Activated T-helper 1 cell treated with anti-CD3 and anti-CD28 coated beads, Interleukin-12 subunit alpha, Interleukin-12 subunit beta, Interleukin-2, Interleukin-4 antibody, amounts not matched to agents 30 ng/mL and 10 ng/mL and 1 ng/mL, durations not matched to agents 14 hours and 24 hours and 36 hours (primary cell): ENCODE data around the gene OXA1L. TPM values are rescaled to one million over a fixed set of nuclear protein-coding genes. Genes with fewer than 3 reads are reported as not detected.
"Not testable (repeated sequence)": the region's sequence is repeated elsewhere in the genome, so short reads cannot be mapped to it uniquely, and the experiment has no call there.

ENCODE experiments used
- DNase-seq: peaks from one replicate; pipeline ENCODE4 v3.0.0; 2021; ENCODE audit warnings: low spot score
- H3K27ac Mint-ChIP-seq: one replicate; pipeline ENCODE4 v1.8.0; 2021; ENCODE audit warnings: mild to moderate bottlenecking, mixed read lengths
- H3K27me3 Mint-ChIP-seq: one replicate; pipeline ENCODE4 v1.8.0; 2022; ENCODE audit warnings: mild to moderate bottlenecking, moderate library complexity, mixed read lengths; ENCODE audit not compliant: insufficient read depth
- H3K36me3 Mint-ChIP-seq: one replicate; pipeline ENCODE4 v1.8.0; 2021; ENCODE audit warnings: low read depth, mixed read lengths
- H3K4me1 Mint-ChIP-seq: one replicate; pipeline ENCODE4 v1.8.0; 2021; ENCODE audit warnings: low read depth, mixed read lengths
- H3K4me3 Mint-ChIP-seq: one replicate; pipeline ENCODE4 v1.8.0; 2021; ENCODE audit warnings: mild to moderate bottlenecking, moderate library complexity, mixed read lengths
- H3K9me3 Mint-ChIP-seq: one replicate; pipeline ENCODE4 v1.8.0; 2021; ENCODE audit warnings: mixed read lengths
- intact Hi-C: fragments of 100-400 bp; cut with micrococcal nuclease; formaldehyde crosslinking; loops from one replicate; pipeline ENCODE4 v1.15.1; 2024
- total RNA-seq: library from RNA; stranded (reverse); gene quantifications from 2 replicates; pipeline ENCODE4 v1.2.3, GENCODE V29; 2022

Gene OXA1L
- total RNA-seq: 125 and 127 TPM in 2 replicates

GRCh38 chr14:22766457-22767322, at the start of gene OXA1L:
TSS of gene OXA1L (plus strand) at chr14:22766688. CDS start at chr14:22766702, 14 bp downstream.
- peak within 1 kb of the TSS; percentile 96 for H3K27ac Mint-ChIP-seq
- intact Hi-C loops: loop anchor here (1.0 to 10.0 kb wide), 12 partner anchors 29 to 1256 kb away; partner anchors contain the start of genes ACIN1, C14orf119, DAD1 and LRP10
- no peaks in the 10 kb centered on the region for H3K27me3 Mint-ChIP-seq
- peak; percentile 94 for DNase-seq
- H3K9me3 Mint-ChIP-seq: peaks cover 10% of the 10 kb centered on the region
- peaks cover 48% of the 10 kb centered on the region for H3K36me3 Mint-ChIP-seq
- peak within 1 kb of the TSS; percentile 94 for H3K4me3 Mint-ChIP-seq
- H3K4me1 Mint-ChIP-seq: peaks cover 22% of the 10 kb centered on the region

GRCh38 chr14:22718091-22718490, 48.4 kb upstream of the OXA1L start:
- no peak for DNase-seq
- Mint-ChIP-seq H3K9me3 (no peaks in the 10 kb centered on the region), H3K27me3 (peaks cover 27% of the 10 kb centered on the region), H3K36me3 (no peaks in the 10 kb centered on the region), H3K27ac (no peak overlapping the region), H3K4me3 (no peak overlapping the region), H3K4me1 (peaks cover 8% of the 10 kb centered on the region)
- intact Hi-C loops: loop anchor here (10.0 kb wide), 1 partner anchor 97 kb away; the partner anchor contains the start of gene SLC7A7

- H3K9me3 Mint-ChIP-seq: no peaks in the 10 kb centered on the region
- no peak overlapping the region for H3K4me3 Mint-ChIP-seq
- peaks cover 28% of the 10 kb centered on the region for H3K27me3 Mint-ChIP-seq
- H3K36me3 Mint-ChIP-seq: no peaks in the 10 kb centered on the region
- no peak overlapping the region for H3K27ac Mint-ChIP-seq
- DNase-seq: no peak
- H3K4me1 Mint-ChIP-seq: no peaks in the 10 kb centered on the region
- intact Hi-C loops: no loop called here
These were observed 45.3 kb upstream of the OXA1L start for GRCh38 chr14:22721213-22721612.

GRCh38 chr14:22723815-22724214, 42.7 kb upstream of the OXA1L start:
- Mint-ChIP-seq H3K36me3 (no peaks in the 10 kb centered on the region), H3K27ac (no peak overlapping the region), H3K4me1 (no peaks in the 10 kb centered on the region), H3K27me3 (peaks cover 15% of the 10 kb centered on the region), H3K4me3 (no peak overlapping the region), H3K9me3 (no peaks in the 10 kb centered on the region)
- DNase-seq: no peak
- intact Hi-C loops: loop anchor here (2.0 kb wide), 1 partner anchor 15 kb away; no protein-coding TSS in a partner anchor

- DNase-seq, H3K9me3 Mint-ChIP-seq, H3K4me3 Mint-ChIP-seq, intact Hi-C loops, H3K27ac Mint-ChIP-seq, H3K36me3 Mint-ChIP-seq, H3K4me1 Mint-ChIP-seq: not testable (repeated sequence)
- peaks cover 10% of the 10 kb centered on the region for H3K27me3 Mint-ChIP-seq
These were observed 41.6 kb upstream of the OXA1L start for GRCh38 chr14:22724847-22725246.

- H3K9me3 Mint-ChIP-seq, H3K27me3 Mint-ChIP-seq, H3K4me1 Mint-ChIP-seq, H3K27ac Mint-ChIP-seq, H3K4me3 Mint-ChIP-seq, H3K36me3 Mint-ChIP-seq, intact Hi-C loops, DNase-seq: not testable (repeated sequence)
These were observed 41.1 kb upstream of the OXA1L start for GRCh38 chr14:22725374-22725773.

GRCh38 chr14:22726012-22726411, 40.5 kb upstream of the OXA1L start:
- intact Hi-C loops: no loop called here
- Mint-ChIP-seq H3K9me3 (no peaks in the 10 kb centered on the region), H3K4me3 (no peak overlapping the region), H3K4me1 (no peaks in the 10 kb centered on the region), H3K36me3 (no peaks in the 10 kb centered on the region), H3K27me3 (peaks cover 9% of the 10 kb centered on the region), H3K27ac (no peak overlapping the region)
- no peak for DNase-seq

- H3K4me1 Mint-ChIP-seq, H3K27ac Mint-ChIP-seq, H3K27me3 Mint-ChIP-seq, DNase-seq, H3K4me3 Mint-ChIP-seq, intact Hi-C loops, H3K9me3 Mint-ChIP-seq, H3K36me3 Mint-ChIP-seq: not testable (repeated sequence)
These were observed 34.4 kb upstream of the OXA1L start for GRCh38 chr14:22732062-22732461.

GRCh38 chr14:22733829-22734228, 32.7 kb upstream of the OXA1L start:
- Mint-ChIP-seq H3K27me3 (peaks cover 9% of the 10 kb centered on the region), H3K27ac (no peak overlapping the region), H3K9me3 (peaks cover 5% of the 10 kb centered on the region), H3K4me1 (peaks cover 15% of the 10 kb centered on the region), H3K4me3 (no peak overlapping the region), H3K36me3 (peaks cover 6% of the 10 kb centered on the region)
- DNase-seq: no peak
- intact Hi-C loops: no loop called here

- Mint-ChIP-seq H3K9me3 (peaks cover 5% of the 10 kb centered on the region), H3K4me3 (no peak overlapping the region), H3K27me3 (peaks cover 9% of the 10 kb centered on the region), H3K4me1 (peaks cover 27% of the 10 kb centered on the region), H3K36me3 (peaks cover 6% of the 10 kb centered on the region), H3K27ac (no peak overlapping the region)
- DNase-seq: no peak
- intact Hi-C loops: no loop called here
These were observed 31.4 kb upstream of the OXA1L start for GRCh38 chr14:22735096-22735495.

- intact Hi-C loops: not testable (repeated sequence)
These were observed 30.1 kb upstream of the OXA1L start for GRCh38 chr14:22736384-22736783.

GRCh38 chr14:22737052-22737451, 29.4 kb upstream of the OXA1L start:
- peak; percentile 43 for DNase-seq
- Mint-ChIP-seq H3K36me3 (peaks cover 6% of the 10 kb centered on the region), H3K9me3 (peaks cover 5% of the 10 kb centered on the region), H3K27ac (peak overlapping the region; percentile 96), H3K27me3 (peaks cover 6% of the 10 kb centered on the region), H3K4me1 (peaks cover 27% of the 10 kb centered on the region), H3K4me3 (peak overlapping the region; percentile 53)
- intact Hi-C loops: loop anchor here (1.0 kb wide), 4 partner anchors 24 to 180 kb away; partner anchors contain the start of genes DAD1 and OXA1L

More at GRCh38 chr14:22736384-22736783, 30.1 kb upstream of the OXA1L start:
- H3K27ac Mint-ChIP-seq, H3K36me3 Mint-ChIP-seq, H3K4me3 Mint-ChIP-seq, H3K27me3 Mint-ChIP-seq, H3K9me3 Mint-ChIP-seq, DNase-seq: not testable (repeated sequence)
- H3K4me1 Mint-ChIP-seq: peaks cover 27% of the 10 kb centered on the region

GRCh38 chr14:22739423-22739822, 27.1 kb upstream of the OXA1L start:
- Mint-ChIP-seq H3K4me3 (no peak overlapping the region), H3K9me3 (peaks cover 5% of the 10 kb centered on the region), H3K36me3 (peaks cover 6% of the 10 kb centered on the region), H3K27me3 (peaks cover 5% of the 10 kb centered on the region), H3K4me1 (peaks cover 27% of the 10 kb centered on the region), H3K27ac (peak overlapping the region; percentile 10)
- intact Hi-C loops: loop anchor here (2.0 kb wide), 1 partner anchor 17 kb away; no protein-coding TSS in a partner anchor
- DNase-seq: no peak
